Fibroblast of mammary gland (primary cell): Measurements from ENCODE around the gene HS1BP3.
A peak's percentile ranks its signal among the peaks of the same experiment; 100 is the strongest.

ENCODE experiments used
- DNase-seq: peaks from one replicate; pipeline ENCODE4 v3.0.0-alpha.2; 2010; ENCODE audit warnings: low read depth
- H3K4me3 ChIP-seq: 2 replicates; pipeline ENCODE4 v1.5.1; 2011; ENCODE audit warnings: low read depth, mild to moderate bottlenecking, low read length, moderate library complexity; ENCODE audit not compliant: control insufficient read depth
- TF ChIP-seq, protein P1 (sequence below): conservative IDR thresholded peaks from 2 replicates; pipeline ENCODE4 v1.5.1; 2011; ENCODE audit warnings: low read depth, low read length, inconsistent platforms; ENCODE audit not compliant: control insufficient read depth, insufficient read depth

The HS1BP3 gene

DNA sequence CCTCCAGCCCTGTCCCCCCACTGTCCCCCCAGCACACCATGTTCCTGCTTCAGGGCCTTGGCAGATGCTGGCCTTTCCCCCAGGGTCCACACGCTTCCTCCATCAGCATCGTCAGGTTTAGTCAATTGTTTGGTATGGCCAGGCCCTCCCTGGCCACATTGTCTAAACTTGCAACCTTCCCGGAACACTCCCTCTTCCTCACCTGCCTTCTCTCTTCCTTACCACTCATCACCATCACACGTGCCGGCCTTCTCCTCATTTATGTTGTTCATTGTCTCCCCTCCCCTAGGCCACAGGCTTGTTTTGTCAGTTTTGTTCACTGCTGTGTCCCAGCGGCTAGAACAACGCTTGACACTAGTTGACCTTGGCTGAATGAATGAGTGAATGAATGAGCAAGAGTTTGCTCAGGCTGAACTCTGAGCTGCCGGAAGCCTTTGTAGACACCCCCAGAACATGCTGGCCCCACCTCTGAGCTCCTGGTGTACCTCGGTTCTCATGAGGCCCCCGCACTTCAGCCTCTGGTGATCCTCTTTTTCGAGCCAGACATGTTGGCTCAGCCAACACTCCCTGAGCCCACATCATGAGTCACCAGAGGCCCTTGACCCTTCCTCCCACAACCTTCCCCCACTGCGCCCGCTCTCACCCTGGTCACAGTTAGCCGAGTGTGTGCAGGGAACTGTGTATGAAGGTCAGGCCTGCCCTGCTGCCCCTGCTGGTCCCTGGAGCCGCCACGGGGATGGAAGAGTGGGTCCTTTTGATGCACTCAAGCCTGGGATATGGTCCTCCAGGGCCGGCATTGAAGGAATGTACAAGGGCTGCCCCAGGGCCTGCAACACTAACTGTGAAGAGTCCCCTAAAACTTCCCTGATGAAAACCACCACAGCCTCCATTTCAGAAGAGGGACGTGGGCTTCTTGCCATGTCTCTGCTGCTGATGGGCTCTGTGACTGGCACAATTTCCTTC lies 57.5 kb downstream of the HS1BP3 start:
- TF ChIP-seq, protein P1, sequence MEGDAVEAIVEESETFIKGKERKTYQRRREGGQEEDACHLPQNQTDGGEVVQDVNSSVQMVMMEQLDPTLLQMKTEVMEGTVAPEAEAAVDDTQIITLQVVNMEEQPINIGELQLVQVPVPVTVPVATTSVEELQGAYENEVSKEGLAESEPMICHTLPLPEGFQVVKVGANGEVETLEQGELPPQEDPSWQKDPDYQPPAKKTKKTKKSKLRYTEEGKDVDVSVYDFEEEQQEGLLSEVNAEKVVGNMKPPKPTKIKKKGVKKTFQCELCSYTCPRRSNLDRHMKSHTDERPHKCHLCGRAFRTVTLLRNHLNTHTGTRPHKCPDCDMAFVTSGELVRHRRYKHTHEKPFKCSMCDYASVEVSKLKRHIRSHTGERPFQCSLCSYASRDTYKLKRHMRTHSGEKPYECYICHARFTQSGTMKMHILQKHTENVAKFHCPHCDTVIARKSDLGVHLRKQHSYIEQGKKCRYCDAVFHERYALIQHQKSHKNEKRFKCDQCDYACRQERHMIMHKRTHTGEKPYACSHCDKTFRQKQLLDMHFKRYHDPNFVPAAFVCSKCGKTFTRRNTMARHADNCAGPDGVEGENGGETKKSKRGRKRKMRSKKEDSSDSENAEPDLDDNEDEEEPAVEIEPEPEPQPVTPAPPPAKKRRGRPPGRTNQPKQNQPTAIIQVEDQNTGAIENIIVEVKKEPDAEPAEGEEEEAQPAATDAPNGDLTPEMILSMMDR: peak; percentile 8

DNA sequence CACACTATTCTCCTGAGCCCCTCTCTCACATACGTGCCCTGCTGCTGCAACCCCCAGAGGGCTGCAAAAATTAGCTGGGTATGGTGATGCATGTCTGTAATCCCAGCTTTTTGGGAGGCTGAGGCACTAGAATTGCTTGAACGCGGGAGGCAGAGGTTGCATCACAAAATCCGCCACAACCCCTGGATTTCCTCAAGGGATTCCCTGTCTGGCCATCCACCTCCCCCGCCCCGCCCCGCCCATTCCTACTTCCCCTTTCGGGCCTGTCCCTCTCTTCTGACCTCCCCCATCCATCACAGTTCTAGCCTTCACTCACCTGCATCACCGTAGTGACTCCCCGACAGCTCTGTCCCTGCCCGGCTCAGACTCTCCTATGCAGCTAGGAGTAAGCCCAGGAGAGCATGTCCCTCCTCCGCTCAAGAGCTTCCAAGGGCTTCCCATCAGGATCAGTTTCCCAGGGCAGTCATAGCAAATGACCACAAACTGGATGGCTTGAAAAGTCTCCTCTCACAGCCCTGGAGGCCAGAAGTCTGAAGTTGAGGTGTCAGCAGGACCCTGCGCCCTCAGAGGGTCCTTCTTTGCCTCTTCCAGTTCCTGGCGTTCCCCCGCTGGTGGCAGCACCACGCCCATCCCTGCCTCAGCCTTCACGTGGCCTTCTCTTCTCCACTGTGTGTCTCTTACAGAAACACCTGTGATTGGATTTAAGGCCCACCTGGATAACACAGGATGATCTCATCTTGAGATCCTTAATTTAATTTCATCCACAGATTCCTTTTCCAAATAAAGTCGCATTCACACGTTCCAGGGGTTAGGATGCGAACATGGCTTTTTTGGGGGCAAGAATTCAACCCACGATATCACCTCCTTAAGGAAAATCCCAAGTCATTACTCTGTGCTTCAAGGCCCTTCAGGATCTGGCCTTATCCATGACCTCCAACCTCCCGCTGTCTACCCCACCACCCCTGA lies 58.5 kb downstream of the HS1BP3 start:
- H3K4me3 ChIP-seq: no peak overlapping the region
- DNase-seq: no peak
- TF ChIP-seq, protein P1: no peak

More for the DNA sequence above, 57.5 kb downstream of the HS1BP3 start:
- DNase-seq: peak; percentile 98
- H3K4me3 ChIP-seq: no peak overlapping the region

DNA sequence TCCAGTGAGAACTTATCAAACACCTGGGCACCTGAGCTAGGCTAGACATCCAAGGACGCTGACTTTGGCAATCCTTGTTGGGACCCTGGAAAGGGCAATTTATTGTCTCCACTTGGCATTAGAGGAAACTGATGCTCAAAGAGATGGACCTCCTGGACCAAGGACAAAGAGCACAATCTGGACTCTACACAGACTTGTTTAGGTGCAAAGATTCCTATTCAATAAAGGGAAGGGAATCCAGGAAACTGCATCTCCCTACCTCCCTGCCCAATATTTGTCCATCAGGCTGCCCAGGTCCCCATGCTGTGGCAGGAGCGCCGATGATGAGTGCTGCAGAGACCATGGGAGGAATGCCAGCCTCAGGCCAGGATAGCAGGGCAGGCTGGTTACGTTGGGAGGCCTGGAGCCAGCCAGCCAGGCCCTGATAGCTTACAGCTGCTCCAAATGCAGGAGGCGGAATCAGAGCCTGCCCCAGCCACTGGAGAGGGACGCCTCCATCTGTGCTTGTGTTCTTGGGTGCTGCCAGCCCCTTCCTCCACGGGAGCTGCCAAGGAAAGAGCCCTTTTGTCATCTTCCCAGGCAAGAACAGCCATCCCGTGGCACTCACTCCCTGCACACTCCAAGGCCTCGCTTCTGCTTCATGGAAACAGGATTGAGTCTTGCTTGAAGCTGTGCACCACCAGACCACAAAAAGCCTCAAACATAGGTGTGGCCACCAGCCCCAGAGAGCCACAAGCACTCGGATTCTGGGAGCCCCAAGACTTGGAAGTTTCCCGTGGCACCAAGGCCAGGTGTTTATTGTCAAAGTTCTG lies 60.0 kb downstream of the HS1BP3 start:
- no peak overlapping the region for H3K4me3 ChIP-seq
- TF ChIP-seq, protein P1: no peak
- DNase-seq: no peak

DNA sequence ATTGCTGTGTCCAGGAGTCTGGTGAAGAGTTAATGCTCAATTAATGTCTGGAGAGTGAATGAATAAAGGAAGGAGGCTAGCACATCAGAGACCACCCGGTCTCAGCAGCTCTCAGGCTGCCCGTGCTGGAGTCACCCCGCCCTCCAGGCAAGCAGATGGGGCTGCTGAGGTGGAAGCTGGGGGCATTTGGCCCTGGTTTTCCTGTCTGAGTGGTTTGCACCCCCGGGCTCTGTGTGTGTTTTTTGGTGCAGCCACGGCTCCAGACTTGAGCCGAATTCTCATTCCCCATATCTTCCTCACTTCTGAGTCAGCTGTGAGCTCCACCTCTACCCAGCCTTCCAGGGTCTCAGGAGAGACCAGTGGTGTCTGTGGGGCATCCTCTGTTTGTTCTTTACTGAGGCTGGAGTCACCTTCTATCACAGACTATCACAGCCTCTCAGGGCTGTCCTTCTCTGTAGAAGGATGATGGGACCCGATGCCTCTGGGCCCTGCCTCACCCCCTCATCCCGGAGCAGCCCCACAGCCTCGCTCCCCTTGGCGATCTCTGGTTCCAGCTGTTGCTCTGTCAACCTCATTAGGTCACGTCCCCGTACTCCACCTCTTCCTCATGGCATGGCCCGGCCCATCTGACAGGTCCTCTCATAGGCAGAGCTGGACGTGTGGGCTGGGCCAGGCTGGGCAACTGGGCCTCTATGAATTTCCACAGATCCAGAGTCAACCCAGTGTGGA lies 60.8 kb downstream of the HS1BP3 start:
- TF ChIP-seq, protein P1: no peak
- no peak overlapping the region for H3K4me3 ChIP-seq

DNA sequence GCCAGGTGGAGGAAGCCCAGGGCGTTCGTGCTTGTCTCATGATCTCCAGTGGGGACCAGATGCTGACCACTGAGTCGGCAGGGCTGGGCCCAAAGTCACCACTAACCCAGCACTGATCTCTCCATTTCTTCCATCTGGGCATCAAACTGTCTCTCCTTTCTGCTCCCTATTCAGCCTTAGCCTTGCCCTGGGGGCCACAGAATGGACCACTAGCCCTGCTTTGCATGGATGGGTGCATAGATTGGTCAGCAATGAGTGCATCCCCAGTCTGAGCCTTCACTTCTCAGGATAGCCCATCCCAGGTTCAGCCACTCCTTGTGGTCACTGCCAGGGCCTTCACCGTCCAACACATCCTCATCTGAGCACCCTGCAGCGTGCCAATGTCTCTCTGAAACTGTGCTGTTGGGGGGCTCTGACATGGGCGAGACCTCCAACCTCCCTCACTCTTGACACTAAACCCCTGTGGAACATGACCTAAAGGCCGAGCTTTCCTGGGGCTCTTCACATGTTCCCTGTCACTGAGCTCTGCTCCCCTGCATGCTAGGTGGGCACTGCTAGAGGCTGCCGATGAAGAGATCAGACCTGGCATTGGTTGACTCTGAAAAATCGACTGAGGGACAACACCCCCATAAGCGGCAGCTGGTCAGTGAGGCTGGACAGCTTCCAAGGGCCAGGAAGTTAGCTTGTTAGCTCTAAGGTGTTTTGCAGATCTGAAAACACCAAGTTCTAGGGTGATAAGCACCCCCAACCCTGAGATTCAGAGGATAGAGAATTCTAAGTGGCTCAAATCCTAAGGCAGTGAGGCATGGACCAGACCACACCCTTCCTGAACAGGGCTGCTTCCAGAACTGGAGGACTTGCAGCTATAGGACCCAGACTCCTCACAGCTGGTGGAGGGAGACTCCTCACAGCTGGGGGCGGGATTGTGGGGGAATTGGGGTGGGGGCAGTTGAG lies 61.7 kb downstream of the HS1BP3 start:
- DNase-seq: no peak
- no peak overlapping the region for H3K4me3 ChIP-seq
- TF ChIP-seq, protein P1: no peak

More for the DNA sequence above, 60.8 kb downstream of the HS1BP3 start:
- peak; percentile 76 for DNase-seq
